ENCODE data around the gene DPM2.

Gene DPM2, protein sequence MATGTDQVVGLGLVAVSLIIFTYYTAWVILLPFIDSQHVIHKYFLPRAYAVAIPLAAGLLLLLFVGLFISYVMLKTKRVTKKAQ

DNA sequence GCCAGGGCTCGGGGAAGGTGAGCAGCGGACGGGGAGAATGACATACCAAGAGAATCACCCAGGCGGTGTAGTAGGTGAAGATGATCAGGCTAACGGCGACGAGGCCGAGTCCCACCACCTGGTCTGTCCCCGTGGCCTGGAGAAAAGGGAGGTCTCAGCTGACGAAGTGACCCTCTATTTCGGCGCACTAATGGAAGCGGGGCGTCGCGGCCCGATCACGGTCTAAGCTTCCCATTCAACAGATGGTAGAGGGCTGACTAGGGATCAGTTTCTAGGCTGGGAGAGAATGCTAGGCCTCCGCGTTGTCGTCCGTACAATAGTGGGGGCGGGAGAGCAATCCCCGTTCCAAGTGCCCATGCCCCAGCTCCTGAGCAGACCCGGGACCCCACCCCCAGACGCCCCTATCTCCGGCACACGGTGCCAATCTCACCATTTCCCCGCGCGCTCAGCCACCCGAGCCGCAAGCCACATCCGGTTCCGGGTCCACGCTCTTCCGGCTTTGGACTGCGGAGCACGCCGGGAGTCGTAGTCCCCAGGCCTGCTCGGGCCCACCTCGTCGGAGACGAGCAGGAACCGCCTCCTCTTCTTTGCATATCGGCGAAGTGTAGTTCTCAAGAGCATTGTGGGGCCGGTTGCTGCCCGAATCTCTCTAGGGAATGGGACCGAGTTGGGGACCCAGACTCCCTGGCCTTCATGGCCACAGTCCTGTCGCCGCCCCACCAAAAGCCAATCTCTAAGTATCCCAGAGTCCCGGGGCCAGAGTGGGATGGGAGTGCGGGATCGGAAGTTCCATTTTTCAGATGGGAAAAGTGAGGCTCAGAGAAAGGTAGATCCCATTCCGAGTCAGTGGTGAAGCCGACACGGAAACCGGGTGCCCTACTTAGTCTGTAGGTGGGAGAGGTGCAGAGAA is at the start of gene DPM2:
DPM2 (minus strand) TSS at position 467 of the 910 bp plus-strand sequence; CDS start at position 433, 34 bp downstream.
- DNase-seq (ENCODE audit: low read depth in 2 of 2): peak; percentile 74 to 78

DNA sequence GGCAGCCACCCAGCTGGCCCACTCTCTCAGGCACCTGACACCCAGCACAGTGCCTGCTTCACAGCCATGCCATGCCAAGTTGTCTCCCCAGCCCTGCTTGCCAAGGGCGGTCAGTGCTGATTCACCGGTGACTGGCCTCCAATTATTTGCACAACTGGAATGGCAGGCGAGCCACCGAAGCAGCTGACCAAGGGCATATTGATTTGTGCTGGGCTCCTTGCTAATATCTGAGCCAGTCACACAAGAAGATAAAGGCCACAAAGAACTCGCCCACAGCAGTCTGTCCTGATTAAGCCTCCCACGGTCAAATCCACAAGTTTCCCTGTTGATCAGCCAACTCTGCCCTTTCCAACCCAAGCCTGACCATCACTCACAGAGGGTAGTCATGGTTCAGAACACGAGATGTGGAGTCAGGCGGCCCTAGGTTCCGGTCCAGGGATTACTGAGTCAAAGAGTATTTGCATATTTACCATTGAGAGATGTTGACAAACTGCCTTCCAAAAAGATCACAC is 49.5 kb upstream of the DPM2 start:
- no peak for DNase-seq (ENCODE audit: low read depth in 2 of 2)

GRCh38 chr9:127985011-127985410 is 47.4 kb upstream of the DPM2 start:
- no peak for DNase-seq (ENCODE audit: low read depth in 2 of 2)

- DNase-seq (ENCODE audit: low read depth in 2 of 2): no peak
These were observed 46.2 kb upstream of the DPM2 start for GRCh38 chr9:127983847-127984289.

DNA sequence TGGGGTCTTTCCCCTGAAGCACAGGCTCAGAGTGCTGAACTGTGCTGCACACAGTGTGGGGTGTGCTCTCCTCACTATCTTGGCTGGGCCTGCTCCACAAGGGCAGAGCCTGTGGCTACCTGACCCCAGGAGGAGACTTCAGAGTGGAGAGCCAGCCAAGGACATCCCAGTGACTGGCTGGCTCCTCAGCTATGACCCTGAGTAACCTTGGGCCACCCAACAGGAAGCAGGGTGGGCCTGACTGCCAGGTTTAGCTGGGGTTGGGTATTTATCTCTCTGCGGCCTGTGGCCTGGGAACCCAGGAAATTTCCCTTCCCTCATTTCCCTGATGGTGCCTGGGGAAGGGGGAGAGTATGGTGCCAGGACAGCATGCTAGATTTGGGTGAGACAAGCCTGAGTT is 45.3 kb upstream of the DPM2 start:
- no peak for DNase-seq (ENCODE audit: low read depth in 2 of 2)

- no peak for DNase-seq (ENCODE audit: low read depth in 2 of 2)
These were observed 44.0 kb upstream of the DPM2 start for GRCh38 chr9:127981559-127982121.

GRCh38 chr9:127980706-127981558 is 43.3 kb upstream of the DPM2 start, which contains the start of gene EEIG1:
Gene EEIG1 (minus strand): TSS chr9:127980989. CDS start chr9:127980137, 852 bp downstream.
- peak; percentile 92 for DNase-seq (ENCODE audit: low read depth in 2 of 2)

- DNase-seq (ENCODE audit: low read depth in 2 of 2): no peak
These were observed 42.5 kb upstream of the DPM2 start for GRCh38 chr9:127980060-127980705.

DNA sequence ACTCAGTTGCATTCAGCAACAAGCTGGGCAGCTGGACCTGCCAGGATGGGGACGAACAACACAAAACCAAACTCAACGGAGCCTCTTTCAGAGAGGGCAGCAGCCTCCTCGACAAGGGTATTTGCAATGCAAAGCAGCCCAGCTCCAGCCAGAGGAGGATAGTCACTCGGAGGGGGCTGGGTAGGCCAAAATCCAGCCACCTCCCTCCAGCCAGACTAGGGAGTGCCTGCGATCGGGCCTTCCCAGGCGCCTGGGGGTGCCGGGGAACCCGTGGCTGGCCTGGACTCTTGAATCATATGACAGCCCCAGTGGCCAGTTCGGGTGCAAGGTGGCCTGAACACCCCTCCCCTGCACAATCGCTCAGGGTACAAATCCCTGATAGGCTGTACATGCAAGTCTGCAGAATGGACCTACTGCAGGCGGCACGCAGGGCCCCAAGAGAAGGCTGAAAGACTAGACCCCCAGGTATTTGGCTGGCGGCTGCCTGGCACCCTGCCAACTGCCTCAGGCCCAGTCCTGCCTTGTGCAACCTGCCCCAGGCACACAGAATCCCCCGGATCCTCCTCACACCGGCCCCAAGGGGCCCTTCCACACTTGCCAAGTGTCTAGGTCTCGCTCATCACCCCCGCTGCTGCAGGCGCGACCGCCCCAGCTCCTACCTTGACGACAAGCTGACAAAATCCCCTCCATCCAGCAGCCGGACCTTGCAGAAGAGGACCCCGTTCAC is 41.8 kb upstream of the DPM2 start:
- DNase-seq (ENCODE audit: low read depth in 2 of 2): no peak

DNA sequence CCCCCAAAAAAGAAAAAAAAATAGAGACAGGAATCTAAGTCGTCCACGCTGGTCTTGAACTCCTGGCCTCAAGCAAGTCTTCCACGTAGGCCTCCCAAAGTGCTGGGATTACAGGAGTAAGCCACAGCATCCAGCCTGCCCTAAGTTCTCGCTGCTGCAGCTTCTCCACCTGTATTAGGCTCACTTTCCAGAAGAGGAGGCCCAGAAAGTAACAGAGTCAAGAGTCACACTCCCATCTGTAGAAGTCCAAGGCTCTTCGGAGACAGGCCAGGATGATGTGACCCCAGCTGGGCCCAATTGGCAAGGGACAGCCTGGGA is 41.3 kb upstream of the DPM2 start:
- no peak for DNase-seq (ENCODE audit: low read depth in 2 of 2)

DNA sequence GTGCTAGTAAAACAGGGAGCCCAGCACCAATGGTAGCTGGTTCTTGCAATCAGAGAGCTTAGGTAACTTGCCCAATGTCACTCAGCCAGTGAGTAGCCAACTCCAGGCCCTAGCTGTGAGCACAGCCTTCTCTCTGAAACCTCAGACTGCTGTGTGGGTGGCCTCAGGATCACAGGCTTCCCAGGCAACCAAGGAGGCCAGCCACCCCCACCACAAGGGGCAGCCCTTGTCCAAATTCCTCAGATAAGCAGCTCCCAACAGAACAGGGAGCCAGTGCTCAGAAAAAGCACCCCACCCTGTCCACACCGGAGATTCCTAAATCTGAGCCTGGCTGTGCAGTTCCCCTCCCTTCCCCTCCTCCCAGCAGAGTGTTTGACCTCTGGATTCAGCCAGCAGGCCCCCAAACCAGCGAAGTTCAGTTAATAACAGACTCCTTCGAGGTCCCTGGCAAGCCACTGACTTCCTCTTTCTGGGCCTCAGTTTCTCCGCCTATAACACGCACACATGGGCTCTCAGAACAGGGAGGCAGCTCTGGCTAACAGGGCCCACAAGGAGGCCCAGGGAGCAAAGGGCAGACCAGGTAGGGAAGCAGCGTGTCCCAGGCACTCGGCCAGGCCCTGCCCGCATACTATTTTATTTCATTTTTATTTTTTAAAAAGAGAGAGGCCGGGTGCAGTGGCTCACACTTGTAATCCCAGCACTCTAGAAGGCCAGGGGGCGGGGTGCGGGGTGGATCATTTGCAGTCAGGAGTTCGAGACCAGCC is 40.4 kb upstream of the DPM2 start:
- DNase-seq (ENCODE audit: low read depth in 2 of 2): no peak

GRCh38 chr9:127977009-127977883 is 39.6 kb upstream of the DPM2 start:
- DNase-seq (ENCODE audit: low read depth in 2 of 2): no peak

GRCh38 chr9:127976498-127976897 is 38.8 kb upstream of the DPM2 start:
- no peak for DNase-seq (ENCODE audit: low read depth in 2 of 2)

GRCh38 chr9:127975376-127976315 is 38.0 kb upstream of the DPM2 start:
- DNase-seq (ENCODE audit: low read depth in 2 of 2): no peak

DNA sequence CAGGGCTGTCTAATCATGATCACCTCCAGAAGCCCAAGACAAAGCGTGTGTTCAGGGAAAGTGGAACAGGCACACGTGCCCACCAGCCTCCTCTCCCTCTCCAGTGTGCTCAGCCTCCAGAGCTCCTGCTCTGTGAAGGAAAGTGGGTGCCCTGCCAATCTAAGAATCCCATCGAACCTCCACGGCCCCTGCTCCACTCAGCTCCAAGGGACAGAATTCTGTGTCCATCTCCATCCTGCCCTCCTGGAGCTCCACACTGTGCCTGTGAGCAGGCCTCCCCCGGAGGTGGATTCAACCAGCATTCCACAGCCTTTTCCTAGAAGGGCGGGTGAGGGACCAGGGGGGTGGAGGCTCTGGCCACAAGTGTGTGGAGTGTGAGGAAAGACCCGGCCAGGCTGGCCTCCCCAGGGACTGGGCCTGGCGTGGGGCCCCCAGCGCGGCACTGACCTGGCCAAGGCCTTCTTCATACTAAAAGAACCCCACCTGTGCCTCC is 37.2 kb upstream of the DPM2 start:
- DNase-seq (ENCODE audit: low read depth in 2 of 2): no peak

- no peak for DNase-seq (ENCODE audit: low read depth in 2 of 2)
These were observed 36.5 kb upstream of the DPM2 start for GRCh38 chr9:127974001-127974768.
